Left lobe of liver (tissue), 2 donors: ENCODE data around the gene PRR16. TPM values are rescaled to one million over a fixed set of nuclear protein-coding genes. Genes with fewer than 3 reads are reported as not detected.
"Not testable (repeated sequence)": the region's sequence is repeated elsewhere in the genome, so short reads cannot be mapped to it uniquely, and the experiment has no call there.

Experiments used
- ATAC-seq: fragments of 200-7000 bp; cut with Tn5 transposase; one replicate; pipeline ENCODE4 v1.9.1; 2020; ENCODE audit warnings: mild to moderate bottlenecking, moderate library complexity
- DNase-seq: peaks from one replicate; pipeline ENCODE4 v3.0.0-alpha.2; 2020; ENCODE audit warnings: low spot score
- total RNA-seq: library from RNA; stranded (reverse); gene quantifications from one replicate; pipeline ENCODE4 v1.2.1, GENCODE V29; 2021
- donor health status: DM: no; HTN: no; CAD: no; lungs with moderate emphysema.
- donor health status: DM: no; HTN: yes; CAD: no.

PRR16 gene
- not detected for total RNA-seq

GRCh38 chr5:120463991-120464626 is at the start of gene PRR16:
Gene PRR16, plus strand, starts transcription at chr5:120464300.
- peak; percentile 80 for ATAC-seq

GRCh38 chr5:120415985-120416384 is 48.1 kb upstream of the PRR16 start:
- ATAC-seq, result no peak
- DNase-seq, result no peak

More at GRCh38 chr5:120463991-120464626, at the start of gene PRR16:
- no peak for DNase-seq

DNA sequence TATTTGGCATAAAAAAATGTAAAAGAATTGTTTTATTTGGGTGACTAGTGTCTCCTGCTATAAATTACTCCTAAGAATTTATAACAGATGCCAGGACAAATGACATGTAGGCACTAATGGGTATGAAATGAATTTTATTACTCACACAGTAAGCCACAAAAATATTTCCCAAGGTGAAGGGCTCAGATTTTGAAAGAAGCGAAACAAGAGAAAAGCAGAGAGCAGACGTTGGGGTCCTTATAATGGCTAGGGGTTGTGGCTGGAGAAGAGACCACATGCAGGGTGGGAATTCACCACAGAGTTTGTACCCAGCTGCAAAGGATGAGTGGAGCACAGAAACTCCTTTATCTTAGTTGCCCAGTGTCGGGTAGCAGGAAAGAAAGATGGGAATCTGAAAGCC is 45.0 kb upstream of the PRR16 start:
- DNase-seq, result no peak

GRCh38 chr5:120426633-120427275 is 37.3 kb upstream of the PRR16 start:
- not testable (repeated sequence) for ATAC-seq, DNase-seq

More for the DNA sequence above, 45.0 kb upstream of the PRR16 start:
- no peak for ATAC-seq

- DNase-seq (no peak), ATAC-seq (no peak)
These were observed 33.5 kb upstream of the PRR16 start for GRCh38 chr5:120430572-120430971.

DNA sequence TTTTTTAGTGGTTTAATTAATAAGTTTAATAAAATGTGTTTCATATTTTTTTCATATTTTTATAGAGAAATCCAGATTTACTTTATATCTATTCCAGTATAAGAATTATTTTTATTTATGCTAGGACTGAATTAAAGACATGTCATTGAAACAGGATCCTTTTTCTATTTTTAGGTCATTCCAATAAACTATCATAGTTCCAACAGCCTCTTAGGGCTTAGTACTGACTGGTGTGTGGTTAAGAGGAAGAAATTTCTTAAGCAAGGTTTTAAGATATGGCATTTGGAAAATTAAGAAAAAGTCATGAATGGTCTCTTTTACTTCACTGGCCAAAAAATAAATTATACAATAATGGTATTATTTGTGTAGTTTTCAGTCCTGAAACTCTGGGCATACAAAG is 31.2 kb upstream of the PRR16 start:
- DNase-seq (no peak), ATAC-seq (no peak)

- ATAC-seq, result no peak
- no peak for DNase-seq
These were observed 29.0 kb upstream of the PRR16 start for GRCh38 chr5:120435129-120435528.

GRCh38 chr5:120436996-120437395 is 27.1 kb upstream of the PRR16 start:
- ATAC-seq (no peak), DNase-seq (no peak)

GRCh38 chr5:120442694-120443093 is 21.4 kb upstream of the PRR16 start:
- DNase-seq (no peak), ATAC-seq (no peak)

DNA sequence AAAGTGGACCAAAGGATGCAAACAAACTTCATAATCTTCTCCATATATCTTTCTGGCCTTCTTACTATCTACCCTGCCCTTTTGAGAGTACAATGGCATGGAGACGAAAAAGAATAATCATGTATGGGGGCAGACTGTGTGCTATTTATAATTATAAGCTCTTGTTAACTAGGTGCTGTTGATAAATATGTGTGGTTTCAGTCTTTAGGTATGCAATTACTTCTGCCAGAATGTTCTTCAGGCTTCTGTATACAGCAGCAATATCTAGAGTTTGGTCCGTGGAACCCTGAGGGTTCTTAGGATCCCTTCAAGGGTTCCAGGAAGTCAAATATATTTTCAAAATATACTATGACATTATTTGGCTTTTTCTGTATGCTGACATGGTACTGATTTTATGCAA is 20.5 kb upstream of the PRR16 start:
- ATAC-seq (no peak), DNase-seq (no peak)

GRCh38 chr5:120446068-120446492 is 18.0 kb upstream of the PRR16 start:
- no peak for DNase-seq
- ATAC-seq, result no peak

DNA sequence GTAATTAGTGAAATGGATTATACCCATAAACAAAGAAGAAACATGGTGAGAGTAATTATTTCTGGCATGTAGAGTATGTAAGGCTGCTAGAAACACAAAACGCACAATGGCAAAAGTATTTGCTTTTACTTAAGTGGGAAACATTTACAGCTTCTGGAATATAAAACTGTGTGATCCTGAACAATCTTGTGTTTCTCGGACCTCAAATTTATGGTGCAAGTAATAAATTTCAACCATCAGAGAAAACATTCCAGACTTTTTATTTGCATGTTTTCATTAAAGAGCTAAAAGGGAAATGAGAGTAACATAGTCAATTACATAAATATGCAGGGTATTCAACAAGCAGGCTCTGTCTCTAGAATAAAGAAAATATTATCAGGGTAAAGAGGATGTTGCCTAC is 17.2 kb upstream of the PRR16 start:
- ATAC-seq (no peak), DNase-seq (no peak)

- ATAC-seq (no peak), DNase-seq (no peak)
These were observed 16.3 kb upstream of the PRR16 start for GRCh38 chr5:120447706-120448239.

- no peak for ATAC-seq
- no peak for DNase-seq
These were observed 14.6 kb upstream of the PRR16 start for GRCh38 chr5:120449501-120449900.

DNA sequence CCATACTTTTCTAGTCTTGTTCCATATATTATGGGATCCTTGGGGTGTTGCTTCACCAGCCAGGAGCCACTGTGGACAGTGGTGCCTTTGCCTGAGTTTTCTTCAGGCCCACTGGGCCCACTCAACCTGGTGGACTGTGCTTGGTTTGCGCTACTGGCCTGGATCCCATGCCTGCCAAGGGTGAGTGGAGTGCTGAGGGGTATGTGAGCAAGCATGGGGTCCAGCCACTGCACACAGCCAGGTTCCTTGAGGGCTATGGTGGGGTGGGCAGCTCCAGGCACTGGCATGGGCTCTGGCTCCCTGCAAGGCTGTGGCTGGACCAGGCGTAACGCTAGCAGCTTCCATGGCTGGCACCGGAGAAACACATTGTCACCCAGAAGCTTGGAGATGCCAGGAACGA is 13.2 kb upstream of the PRR16 start:
- DNase-seq (no peak), ATAC-seq (no peak)

- no peak for DNase-seq
- no peak for ATAC-seq
These were observed 12.7 kb upstream of the PRR16 start for GRCh38 chr5:120451445-120451844.

- no peak for ATAC-seq
- DNase-seq, result no peak
These were observed 11.6 kb upstream of the PRR16 start for GRCh38 chr5:120452471-120452870.

- ATAC-seq, result no peak
- DNase-seq, result no peak
These were observed 9.9 kb upstream of the PRR16 start for GRCh38 chr5:120454094-120454798.

- no peak for DNase-seq
- no peak for ATAC-seq
These were observed 8.1 kb upstream of the PRR16 start for GRCh38 chr5:120456006-120456405.

DNA sequence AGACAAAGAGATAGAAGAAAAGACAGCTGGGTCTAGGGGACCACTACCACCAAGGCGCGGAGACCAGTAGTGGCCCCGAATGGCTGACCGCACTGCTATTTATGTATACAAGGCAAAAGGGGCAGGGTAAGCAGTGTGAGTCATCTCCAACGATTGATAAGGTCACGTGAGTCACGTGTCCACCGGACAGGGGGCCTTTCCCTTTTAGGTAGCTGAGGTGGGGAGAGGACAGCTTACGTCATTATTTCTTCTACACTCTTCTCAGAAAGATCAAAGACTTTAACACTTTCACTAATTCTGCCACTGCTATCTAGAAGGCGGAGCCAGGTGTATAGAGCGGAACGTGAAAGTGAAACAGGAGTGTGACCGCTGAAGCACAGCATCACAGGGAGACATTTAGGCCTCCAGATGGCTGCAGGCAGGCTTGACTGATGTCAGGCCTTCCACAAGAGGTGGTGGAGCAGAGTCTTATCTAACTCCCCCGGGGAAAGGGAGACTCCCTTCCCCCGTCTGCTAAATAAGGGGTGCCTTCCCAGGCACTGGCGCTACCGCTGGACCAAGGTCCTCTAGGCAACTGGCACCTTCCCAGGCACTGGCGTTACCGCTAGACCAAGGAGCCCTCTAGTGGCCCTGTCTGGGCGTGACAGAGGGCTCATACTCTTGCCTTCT is 6.1 kb upstream of the PRR16 start:
- peak; percentile 99 for ATAC-seq

DNA sequence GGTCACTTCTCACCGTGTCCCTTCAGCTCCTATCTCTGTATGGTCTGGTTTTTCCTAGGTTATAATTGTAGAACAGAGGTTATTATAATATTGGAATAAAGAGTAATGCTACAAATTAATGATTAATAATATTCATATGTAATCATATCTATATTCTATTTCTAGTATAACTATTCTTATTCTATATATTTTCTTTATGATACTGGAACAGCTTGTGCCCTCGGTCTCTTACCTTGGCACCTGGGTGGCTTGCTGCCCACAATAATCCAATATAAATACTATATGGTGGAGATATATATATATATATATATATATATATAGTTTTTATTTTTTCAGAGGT is 5.6 kb upstream of the PRR16 start:
- ATAC-seq, result not testable (repeated sequence)

More for the DNA sequence above, 6.1 kb upstream of the PRR16 start:
- peak; percentile 82 for DNase-seq

More for the DNA sequence above, 5.6 kb upstream of the PRR16 start:
- DNase-seq, result not testable (repeated sequence)
